NCI-H146 treated with DMSO at 0.1 percent for 48 hours (cell line): ENCODE measurements around the gene PEF1.

Experiments
- DNase-seq: peaks from one replicate; lab custom pipeline; 2025; ENCODE audit not compliant: unreplicated experiment; lab: John Stamatoyannopoulos, UW

The PEF1 gene

DNA sequence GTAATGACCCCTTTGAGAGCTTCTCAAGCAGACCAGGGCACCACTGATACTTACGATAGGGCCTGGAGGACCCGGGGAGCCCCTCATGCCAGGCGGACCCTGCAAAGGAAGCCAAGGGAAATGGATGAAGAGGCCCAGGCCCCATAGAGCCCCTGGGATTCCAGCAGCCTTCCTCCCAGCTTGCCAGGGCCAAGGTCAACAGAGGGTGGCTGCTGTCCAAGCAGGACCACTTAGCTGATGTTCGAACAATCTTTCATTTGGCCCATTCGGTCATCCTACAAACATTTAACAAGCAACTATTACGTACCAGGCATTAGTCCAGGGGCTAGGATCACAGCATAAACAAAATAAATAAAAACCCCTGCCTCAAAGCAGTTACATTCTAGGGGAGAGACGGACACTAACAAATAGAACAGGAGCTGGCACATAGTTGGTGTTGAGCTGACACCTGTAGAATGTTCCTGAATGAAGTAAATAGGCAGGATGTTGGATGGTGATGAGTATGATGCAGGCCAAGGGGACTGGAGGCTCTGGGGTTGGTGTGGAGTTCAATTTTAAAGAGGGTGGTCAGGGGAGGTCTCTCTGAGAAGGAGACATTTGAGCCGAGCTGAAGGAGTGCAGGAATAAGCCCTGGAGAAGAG is 27.0 kb upstream of the PEF1 start:
- DNase-seq = no peak

- no peak for DNase-seq
Observed at GRCh38 chr1:31671147-31671546, 26.5 kb upstream of the PEF1 start.

DNA sequence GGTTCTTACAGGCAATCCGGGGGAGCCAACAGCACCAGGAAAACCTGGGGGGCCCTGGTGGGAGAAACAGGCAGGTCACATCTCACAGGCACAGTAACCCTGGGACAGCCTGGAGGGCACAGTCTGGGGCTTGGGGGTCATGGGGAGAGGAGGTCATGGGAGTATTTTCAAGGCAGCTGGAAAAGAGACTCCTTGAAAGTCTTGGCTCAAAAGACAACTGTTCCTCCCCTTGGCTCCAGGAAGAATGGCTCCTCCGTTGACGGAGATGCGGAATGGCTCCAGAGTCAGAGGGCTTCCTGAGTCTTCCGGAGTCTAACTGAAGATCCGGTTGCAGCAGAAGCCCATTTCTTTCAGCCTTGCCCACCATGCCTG is 25.9 kb upstream of the PEF1 start:
- DNase-seq = no peak

GRCh38 chr1:31669786-31670592 is 25.3 kb upstream of the PEF1 start:
- DNase-seq = peak; percentile 55

GRCh38 chr1:31669433-31669785 is 24.7 kb upstream of the PEF1 start:
- no peak for DNase-seq

DNA sequence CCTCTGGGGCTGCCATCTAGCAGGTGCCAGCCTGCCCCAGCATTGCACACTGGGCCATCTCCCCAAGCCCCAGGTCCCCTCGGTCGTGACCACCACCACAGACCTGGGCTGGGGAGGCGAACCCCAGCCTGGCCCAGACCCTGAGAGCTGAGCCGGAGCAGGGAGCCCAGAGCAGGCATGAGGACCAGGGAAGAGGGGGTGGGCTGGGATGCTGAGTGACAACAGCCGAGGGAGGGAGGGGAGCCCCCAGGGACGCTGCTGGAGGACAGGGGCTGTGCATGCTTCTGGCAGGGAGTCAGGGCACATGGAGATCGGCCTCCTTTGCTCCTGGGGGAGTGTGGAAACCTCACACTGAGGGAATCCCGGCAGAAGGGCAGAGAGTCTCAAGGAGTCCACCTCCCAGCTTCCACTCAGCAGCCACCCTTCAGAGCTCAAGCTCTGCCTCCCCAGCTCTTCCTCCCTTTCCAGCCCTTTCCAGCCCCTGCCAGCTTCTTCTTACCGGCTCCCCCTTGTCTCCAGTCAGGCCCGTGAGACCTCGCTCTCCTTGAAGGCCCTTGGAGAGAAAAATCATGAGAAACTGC is 23.7 kb upstream of the PEF1 start:
- no peak for DNase-seq

DNA sequence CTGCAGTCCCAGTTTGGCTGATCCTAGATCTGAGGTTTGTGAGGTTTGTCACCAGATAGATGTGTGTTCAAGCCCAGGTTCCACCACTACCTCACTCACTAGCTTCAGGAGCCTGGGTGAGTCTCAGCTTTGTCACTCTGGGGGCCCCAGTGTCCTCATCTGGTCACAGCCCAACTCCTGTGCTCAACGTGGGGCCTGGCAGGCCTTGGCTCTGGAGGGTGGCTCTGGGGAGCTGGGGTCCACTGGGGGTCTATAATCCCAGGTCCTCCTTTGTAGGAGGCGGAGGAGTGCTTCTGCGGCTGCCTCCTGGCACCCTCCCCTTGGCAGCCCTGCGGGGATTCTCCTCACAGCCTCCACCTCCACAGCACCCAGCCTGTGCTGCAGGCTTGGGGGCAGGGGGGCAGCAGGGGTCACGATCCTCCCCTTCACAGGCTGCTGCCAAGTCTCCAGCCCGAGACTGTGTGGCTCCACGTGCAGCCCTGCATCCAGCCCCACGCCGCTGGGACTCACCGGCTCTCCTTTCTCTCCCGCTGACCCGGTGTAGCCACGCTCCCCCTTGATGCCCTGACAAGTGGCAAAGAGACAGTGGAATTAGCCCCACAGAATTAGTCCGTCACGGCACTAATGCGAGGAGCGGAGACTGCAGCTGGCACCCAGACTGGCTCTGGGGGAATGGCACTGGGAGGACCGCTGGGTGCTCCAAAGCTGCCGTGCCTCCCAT is 22.5 kb upstream of the PEF1 start:
- DNase-seq = no peak

DNA sequence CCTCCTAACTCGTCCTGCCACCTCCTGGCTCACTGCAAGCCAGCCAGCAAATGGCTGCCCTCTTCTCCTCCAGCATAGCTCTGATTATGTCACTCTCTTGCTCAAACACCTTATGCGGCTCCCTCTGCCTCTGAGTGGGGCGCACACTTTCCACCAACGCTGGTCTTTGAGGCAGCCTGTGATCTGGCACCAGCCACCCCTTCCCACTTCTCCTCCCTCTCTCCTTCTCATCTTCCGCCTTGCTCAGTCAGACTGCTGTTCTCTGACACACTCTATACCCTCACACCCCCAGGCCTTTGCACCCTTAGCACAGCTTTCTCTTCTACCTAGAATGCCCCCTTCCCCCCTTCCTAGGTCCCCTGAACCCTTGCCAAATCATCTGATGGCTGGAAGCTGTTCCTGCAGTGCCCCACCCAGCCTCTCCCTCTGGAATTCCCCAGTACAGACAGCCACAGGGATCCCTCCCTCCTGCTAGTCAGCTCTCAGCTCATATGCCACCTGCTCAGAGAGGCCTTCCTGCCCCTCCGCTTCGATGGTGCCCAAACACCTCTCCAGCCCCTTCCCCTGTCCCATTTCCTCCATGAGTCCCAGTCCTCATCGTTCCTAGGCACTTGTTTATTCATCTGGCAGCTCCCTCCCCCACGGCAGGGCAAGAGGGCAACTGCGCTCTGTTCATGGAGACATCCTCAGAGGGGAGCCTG is 21.7 kb upstream of the PEF1 start:
- DNase-seq = no peak

- no peak for DNase-seq
Observed at GRCh38 chr1:31665234-31665878, 20.7 kb upstream of the PEF1 start.

GRCh38 chr1:31664528-31664927 is 19.9 kb upstream of the PEF1 start:
- DNase-seq = no peak

DNA sequence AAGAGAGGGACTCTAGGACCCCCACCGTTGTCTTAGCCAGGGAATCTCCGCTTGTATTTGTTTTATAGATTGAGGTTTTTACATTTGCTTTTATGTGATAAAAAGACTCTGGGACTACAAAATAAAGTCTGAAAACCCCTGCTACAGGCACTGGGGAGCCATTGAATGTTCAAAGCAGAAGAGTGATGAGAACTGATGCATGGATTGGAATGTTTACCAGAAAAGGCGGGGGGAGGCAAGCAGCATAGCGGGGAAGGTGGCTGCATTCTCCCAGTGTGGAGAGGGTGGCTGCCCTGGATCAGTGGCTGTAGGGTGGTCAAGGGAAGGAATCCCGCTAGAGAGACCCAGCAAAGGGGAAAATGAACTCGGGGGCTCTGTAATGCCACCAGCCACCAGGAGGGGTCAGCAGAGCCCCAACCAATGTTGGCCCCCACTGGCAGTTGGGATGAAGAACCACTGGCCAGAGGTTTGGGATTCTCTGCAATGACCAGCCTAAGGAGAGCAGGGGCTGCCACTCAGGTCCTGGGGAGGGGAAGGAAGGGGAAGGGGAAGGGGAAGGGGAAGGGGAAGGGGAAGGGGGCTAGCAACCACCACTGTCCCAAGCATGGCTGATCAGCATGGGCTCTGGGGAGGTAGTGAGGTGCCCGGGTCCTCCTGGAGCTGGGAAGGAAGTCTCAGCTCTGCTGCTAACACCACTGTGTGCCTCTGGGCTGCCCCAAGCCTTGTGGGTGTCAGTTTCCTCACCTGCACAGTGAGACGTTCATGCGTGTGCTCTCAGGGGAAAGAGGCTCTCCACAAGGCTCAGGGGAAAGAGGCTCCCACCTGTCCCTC is 19.2 kb upstream of the PEF1 start:
- DNase-seq = no peak

- no peak for DNase-seq
Observed at GRCh38 chr1:31662463-31662862, 17.8 kb upstream of the PEF1 start.

DNA sequence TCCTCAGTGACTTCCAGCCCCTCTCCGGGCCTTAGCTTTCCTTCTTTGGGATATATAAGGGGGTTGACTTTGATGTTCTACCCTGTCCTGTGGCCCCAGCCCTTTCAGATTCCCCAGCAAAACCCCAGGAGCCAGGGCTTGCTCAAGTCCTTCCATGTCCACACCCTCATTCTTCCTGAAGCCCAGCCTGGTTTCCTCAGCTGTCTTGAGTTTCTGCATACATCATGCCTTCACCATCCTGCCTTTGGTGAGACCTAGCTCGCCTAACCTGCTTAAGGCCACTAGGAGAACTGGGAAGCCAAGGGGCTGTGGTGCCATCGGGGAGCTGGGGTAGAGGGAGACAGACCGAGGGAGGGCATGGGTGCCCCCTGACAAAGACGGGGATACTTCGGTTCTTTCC is 17.2 kb upstream of the PEF1 start:
- no peak for DNase-seq

- no peak for DNase-seq
Observed at GRCh38 chr1:31660871-31661455, 16.3 kb upstream of the PEF1 start.

GRCh38 chr1:31659889-31660288 is 15.2 kb upstream of the PEF1 start:
- no peak for DNase-seq

- no peak for DNase-seq
Observed at GRCh38 chr1:31658721-31659120, 14.0 kb upstream of the PEF1 start.

- DNase-seq = no peak
Observed at GRCh38 chr1:31657972-31658510, 13.4 kb upstream of the PEF1 start.

DNA sequence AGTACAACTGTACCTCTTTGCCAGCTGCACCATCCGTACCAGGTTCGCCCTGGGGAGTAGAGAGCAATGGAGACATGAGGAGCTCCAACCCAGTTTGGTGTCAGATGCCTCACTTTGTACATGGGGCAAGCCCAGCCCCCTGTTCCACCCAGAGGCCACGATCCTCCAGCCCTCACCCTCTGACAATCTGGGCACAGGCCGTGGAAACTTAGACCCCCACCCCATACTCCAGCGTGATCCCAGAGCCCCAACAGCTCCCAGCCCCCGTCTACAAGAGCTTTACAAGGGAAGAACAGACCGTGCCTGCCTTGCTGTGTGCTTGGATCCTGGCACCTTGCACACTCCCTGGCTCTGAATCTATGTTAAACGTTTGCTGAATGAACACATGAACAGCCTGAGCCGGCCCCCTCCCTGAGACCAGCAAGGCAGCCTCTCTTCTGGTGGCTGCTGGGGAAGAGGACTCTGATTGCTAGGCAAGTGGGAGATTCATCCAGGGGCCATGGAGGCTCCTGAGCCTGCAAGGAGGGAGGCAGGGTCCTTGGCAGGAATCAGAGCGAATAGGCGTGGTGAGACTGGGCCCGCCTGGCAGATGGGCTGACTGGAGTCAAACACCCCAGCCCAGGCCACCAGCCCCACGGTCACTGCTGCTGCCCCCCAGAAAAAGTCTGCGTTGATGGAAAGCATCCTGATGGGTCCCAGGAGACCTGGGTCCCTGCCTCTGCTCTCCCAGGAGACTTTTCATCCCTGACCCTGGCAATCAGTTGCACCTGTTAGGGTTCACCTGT is 12.5 kb upstream of the PEF1 start:
- no peak for DNase-seq
